Esophagus muscularis mucosa (tissue), 4 donors: ENCODE results near the gene CPLX1. TPM values are rescaled to one million over a fixed set of nuclear protein-coding genes. Genes with fewer than 3 reads are reported as not detected.

Experiments used
- DNase-seq: peaks from one replicate; pipeline ENCODE4 v3.0.0-alpha.2; 2017; ENCODE audit errors: extremely low spot score
- H3K27ac ChIP-seq, 4 donors: fragments of 200-600 bp; sonication (generic); replicated peaks in 1 of 4; 1 replicate in 3 of 4; 2 replicates in 1 of 4; pipeline ENCODE4 v1.5.1; 2016 to 2019; ENCODE audit warnings: mild to moderate bottlenecking in 1 of 4
- H3K27me3 ChIP-seq, 4 donors: fragments of 200-600 bp; sonication (generic); one replicate each; pipeline versions ENCODE4 v1.5.1 to v1.6.0; 2016 to 2019
- H3K36me3 ChIP-seq, 4 donors: fragments of 200-600 bp; sonication (generic); one replicate each; pipeline ENCODE4 v1.5.1; 2016 to 2019
- H3K4me1 ChIP-seq, 4 donors: fragments of 200-600 bp; sonication (generic); one replicate each; pipeline ENCODE4 v1.5.1; 2016 to 2019
- H3K4me3 ChIP-seq, 4 donors: fragments of 200-600 bp; sonication (generic); 1 replicate in 2 of 4; 2 replicates in 2 of 4; pipeline ENCODE4 v1.5.1; 2016 to 2019; ENCODE audit warnings: mild to moderate bottlenecking in 4 of 4, moderate library complexity in 1 of 4
- H3K9me3 ChIP-seq, 4 donors: fragments of 200-600 bp; sonication (generic); 1 replicate in 3 of 4; 2 replicates in 1 of 4; pipeline ENCODE4 v1.5.1; 2016 to 2019
- CTCF ChIP-seq, 3 experiments: fragments of 200-600 bp in 2 of 3; fragments of 450-650 bp in 1 of 3; sonication (generic) in 2 of 3; IDR thresholded peaks; one replicate each; pipeline ENCODE4 v1.5.1; 2017 to 2019; ENCODE audit warnings: antibody characterized with exemption in 3 of 3, mild to moderate bottlenecking in 2 of 3, moderate library complexity in 1 of 3
- EP300 ChIP-seq: sonication (generic); formaldehyde crosslinking; IDR thresholded peaks from one replicate; pipeline ENCODE4 v1.6.1; 2017; ENCODE audit warnings: antibody characterized with exemption
- POLR2A ChIP-seq: fragments of 450-650 bp; IDR thresholded peaks from one replicate; pipeline ENCODE4 v1.6.1; 2017; ENCODE audit warnings: antibody characterized with exemption, moderate library complexity, mild to moderate bottlenecking, low read depth
- POLR2AphosphoS5 ChIP-seq, 2 donors: sonication (generic); formaldehyde crosslinking; IDR thresholded peaks; one replicate each; pipeline ENCODE4 v1.6.1; 2017; ENCODE audit warnings: antibody characterized with exemption in 2 of 2
- WGBS: methylation state at CpG from one replicate; pipeline ENCODE4 v1.1.5; 2018; 5-methylcytosine and 5-hydroxymethylcytosine counted together
- intact Hi-C: fragments of 100-400 bp; cut with DNase I; formaldehyde crosslinking; loops from one replicate; pipeline ENCODE4 v1.15.1; 2023
- total RNA-seq, 4 donors: library from RNA; depleted of rRNA; stranded (reverse); fragments of >200 nt; gene quantifications; one replicate each; pipeline versions ENCODE4 v1.1.0 to v1.2.1, GENCODE V29; 2016

The CPLX1 gene
- total RNA-seq, 4 donors from 2014 or later = 1.1 to 1.6 (median 1.3) TPM

GRCh38 chr4:836750-837301, 10.9 kb upstream of the CPLX1 start:
- peaks cover 0 to 38% (median 29%) of the 10 kb centered on the region in 4 donors for H3K9me3 ChIP-seq
- intact Hi-C loops = no loop called here

GRCh38 chr4:836003-836511, 10.1 kb upstream of the CPLX1 start:
- Histone ChIP-seq H3K27me3 (peaks cover 0 to 26% (median 0%) of the 10 kb centered on the region in 4 donors), H3K4me1 (peaks cover 0 to 4% (median 0%) of the 10 kb centered on the region in 4 donors), H3K4me3 (no peak overlapping the region), H3K9me3 (peaks cover 0 to 43% (median 34%) of the 10 kb centered on the region in 4 donors), H3K27ac (no peak overlapping the region), H3K36me3 (no peaks in the 10 kb centered on the region)
- intact Hi-C loops = no loop called here
- WGBS = 92% methylated on average over 30 of the region's 32 CpGs
- TF ChIP-seq EP300 (no peak), POLR2A (no peak), CTCF (IDR thresholded peaks at IDR 0.05) (no peak), POLR2AphosphoS5 (IDR thresholded peaks at IDR 0.05) (no peak)
- DNase-seq = no peak

More at GRCh38 chr4:836750-837301, 10.9 kb upstream of the CPLX1 start:
- Histone ChIP-seq H3K4me1 (peaks cover 0 to 4% (median 0%) of the 10 kb centered on the region in 4 donors), H3K4me3 (no peak overlapping the region), H3K27ac (no peak overlapping the region), H3K27me3 (peaks cover 0 to 18% (median 0%) of the 10 kb centered on the region in 4 donors), H3K36me3 (no peaks in the 10 kb centered on the region)
- WGBS = 90% methylated on average over 11 of the region's 22 CpGs
- no peak for DNase-seq
- TF ChIP-seq CTCF (IDR thresholded peaks at IDR 0.05) = no peak
- TF ChIP-seq EP300 = no peak
- TF ChIP-seq POLR2A = no peak
- no peak for TF ChIP-seq POLR2AphosphoS5 (IDR thresholded peaks at IDR 0.05)

DNA sequence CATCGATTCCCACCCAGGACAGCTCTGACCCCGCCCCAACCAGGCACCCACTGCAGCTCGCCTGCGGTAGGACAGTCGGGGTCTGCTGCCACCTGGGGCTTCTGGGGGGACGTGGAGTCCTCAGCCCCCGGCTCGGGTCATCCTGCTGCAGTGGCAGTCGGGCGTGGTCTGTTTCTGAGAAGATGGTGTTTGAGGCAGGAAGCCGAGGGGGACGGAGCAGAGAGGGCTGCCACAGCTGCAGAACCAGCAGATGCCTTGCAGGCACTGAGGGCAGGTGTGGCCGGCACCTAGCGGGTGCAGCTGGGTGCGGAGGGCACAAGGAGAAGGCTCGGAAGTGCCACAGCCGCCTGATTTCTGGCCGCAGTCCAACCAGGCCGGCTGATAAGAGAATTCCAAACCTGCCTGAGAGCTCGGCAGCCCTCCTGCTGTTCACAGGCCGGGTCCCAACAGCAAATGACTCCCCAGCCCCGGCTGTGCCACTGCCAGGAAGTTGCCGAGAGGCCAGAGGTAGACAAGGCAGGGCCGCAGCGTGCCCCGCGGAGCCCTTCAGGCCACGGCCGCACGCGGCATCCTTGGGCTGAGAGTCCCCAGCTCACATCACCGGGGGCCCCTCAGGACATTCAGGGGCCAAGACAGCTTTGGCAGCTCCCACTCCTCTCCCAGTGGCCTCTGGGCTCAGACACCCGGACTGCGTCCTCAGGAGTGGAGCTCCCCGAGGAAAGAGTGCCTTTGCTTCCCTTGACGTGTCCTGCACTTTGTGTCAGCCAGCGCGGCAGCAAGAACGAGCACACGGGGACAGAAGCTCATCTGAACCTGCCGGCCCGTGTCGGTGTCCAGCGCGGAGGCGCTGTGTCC, 9.4 kb upstream of the CPLX1 start:
- H3K27me3 ChIP-seq = peaks cover 0 to 33% (median 1%) of the 10 kb centered on the region in 4 donors

More for the DNA sequence above, 9.4 kb upstream of the CPLX1 start:
- H3K27ac ChIP-seq = no peak overlapping the region
- peaks cover 0 to 43% (median 34%) of the 10 kb centered on the region in 4 donors for H3K9me3 ChIP-seq
- H3K4me3 ChIP-seq = no peak overlapping the region
- peaks cover 0 to 4% (median 0%) of the 10 kb centered on the region in 4 donors for H3K4me1 ChIP-seq
- H3K36me3 ChIP-seq = no peaks in the 10 kb centered on the region
- intact Hi-C loops = no loop called here
- 88% methylated on average over 21 of the region's 46 CpGs for whole genome bisulfite sequencing
- DNase-seq = no peak
- TF ChIP-seq CTCF (IDR thresholded peaks at IDR 0.05) (no peak), POLR2AphosphoS5 (IDR thresholded peaks at IDR 0.05) (no peak), EP300 (no peak), POLR2A (no peak)
